CD4-positive, alpha-beta T cell (primary cell): ENCODE data around the gene SDK2. TPM values are rescaled to one million over a fixed set of nuclear protein-coding genes. Genes with fewer than 3 reads are reported as not detected.

Source experiments
- ATAC-seq: fragments of 200-7000 bp; cut with Tn5 transposase; one replicate; pipeline ENCODE4 v1.10.0; 2022; ENCODE audit warnings: mild to moderate bottlenecking; ENCODE audit not compliant: poor library complexity
- CTCF ChIA-PET: fragments of 350-600 bp; sonication (Branson Sonifier 250); formaldehyde crosslinking; loops from one replicate; lab custom pipeline; 2021; ENCODE audit warnings: antibody characterized with exemption, inconsistent platforms; lab: Charles Lee
- POLR2A ChIA-PET: fragments of 350-600 bp; sonication (Branson Sonifier 250); formaldehyde crosslinking; loops from one replicate; lab custom pipeline; 2021; ENCODE audit warnings: antibody characterized with exemption, inconsistent platforms; lab: Charles Lee
- DNase-seq, 14 experiments: peaks; one replicate each; pipeline ENCODE4 v3.0.0-alpha.2; 2013 to 2020; ENCODE audit warnings: mixed read lengths in 2 of 14
- H3K27ac ChIP-seq, 2 donors: one replicate each; pipeline versions ENCODE4 v1.5.1 to v1.7.0; 2013; ENCODE audit warnings: low read length in 2 of 2, low read depth in 1 of 2, mild to moderate bottlenecking in 1 of 2
- H3K27me3 ChIP-seq, 2 experiments: 1 replicate in 1 of 2; 2 replicates in 1 of 2; pipeline versions ENCODE4 v1.6.1 to v1.7.0; 2013; ENCODE audit warnings: low read length in 2 of 2, control low read depth in 1 of 2, mild to moderate bottlenecking in 1 of 2, moderate library complexity in 1 of 2; ENCODE audit not compliant: insufficient read depth in 2 of 2, control insufficient read depth in 1 of 2
- H3K36me3 ChIP-seq: one replicate; pipeline ENCODE4 v1.6.1; 2013; ENCODE audit warnings: low read length, control low read depth; ENCODE audit not compliant: insufficient read depth
- H3K4me1 ChIP-seq: one replicate; pipeline ENCODE4 v1.6.1; 2013; ENCODE audit warnings: low read length, control low read depth; ENCODE audit not compliant: insufficient read depth
- H3K4me3 ChIP-seq: one replicate; pipeline ENCODE4 v1.5.1; 2013; ENCODE audit warnings: mild to moderate bottlenecking, low read length, moderate library complexity
- H3K9me3 ChIP-seq, 2 experiments: 1 replicate in 1 of 2; 2 replicates in 1 of 2; pipeline versions ENCODE4 v1.6.1 to v1.7.0; 2013; ENCODE audit warnings: low read length in 2 of 2, mild to moderate bottlenecking in 2 of 2, control low read depth in 1 of 2, moderate library complexity in 1 of 2; ENCODE audit not compliant: control insufficient read depth in 1 of 2, insufficient read depth in 1 of 2
- H3K27ac Mint-ChIP-seq: one replicate; pipeline ENCODE4 v1.8.0; 2020; ENCODE audit warnings: mixed read lengths
- H3K27me3 Mint-ChIP-seq: one replicate; pipeline ENCODE4 v1.8.0; 2021; ENCODE audit warnings: mixed read lengths
- H3K36me3 Mint-ChIP-seq: one replicate; pipeline ENCODE4 v1.8.0; 2021; ENCODE audit warnings: low read depth, mixed read lengths
- H3K4me1 Mint-ChIP-seq: one replicate; pipeline ENCODE4 v1.8.0; 2021; ENCODE audit warnings: low read depth, mixed read lengths
- H3K4me3 Mint-ChIP-seq: one replicate; pipeline ENCODE4 v1.8.0; 2020; ENCODE audit warnings: mild to moderate bottlenecking, mixed read lengths
- H3K9me3 Mint-ChIP-seq: one replicate; pipeline ENCODE4 v1.8.0; 2020; ENCODE audit warnings: mixed read lengths
- CTCF ChIP-seq: fragments of 200-600 bp; IDR thresholded peaks from one replicate; pipeline ENCODE4 v1.8.0; 2022; ENCODE audit warnings: antibody characterized with exemption, mild to moderate bottlenecking
- intact Hi-C, 2 experiments: fragments of 100-400 bp; cut with DNase I in 1 of 2; cut with micrococcal nuclease in 1 of 2; formaldehyde crosslinking; loops; one replicate each; pipeline versions ENCODE4 v1.15.1 to v1.9.0; 2023 to 2025; cut with DNase I, micrococcal nuclease
- total RNA-seq, 174 experiments: library from RNA in 2 of 174; stranded (reverse) in 2 of 174; gene quantifications; one replicate each; pipeline ENCODE4 v1.2.3 and lab custom pipeline; 2021 to 2026

SDK2 gene
- total RNA-seq, 2 experiments from 2014 or later, result 8.1 to 8.2 TPM

- H3K9me3 Mint-ChIP-seq, result no peaks in the 10 kb centered on the region
- DNase-seq (peak in 2 of 14 experiments; percentile 59 to 71), ATAC-seq (no peak)
- no peak overlapping the region for H3K4me3 Mint-ChIP-seq
- no peak for TF ChIP-seq CTCF
- no peak overlapping the region for H3K27ac ChIP-seq
- H3K27me3 Mint-ChIP-seq, result no peaks in the 10 kb centered on the region
- H3K4me3 ChIP-seq, result no peak overlapping the region
- H3K4me1 ChIP-seq, result no peaks in the 10 kb centered on the region
- no peaks in the 10 kb centered on the region for H3K4me1 Mint-ChIP-seq
- no peaks in the 10 kb centered on the region for H3K27me3 ChIP-seq
- ChIA-PET POLR2A (no interaction called here), CTCF (no interaction called here)
- no peak overlapping the region for H3K27ac Mint-ChIP-seq
- intact Hi-C loops, result no loop called here
- no peaks in the 10 kb centered on the region for H3K9me3 ChIP-seq
- H3K36me3 Mint-ChIP-seq, result no peaks in the 10 kb centered on the region
- no peaks in the 10 kb centered on the region for H3K36me3 ChIP-seq
Observed at GRCh38 chr17:73340093-73340596, 304.1 kb downstream of the SDK2 start.

- no peaks in the 10 kb centered on the region for H3K27me3 ChIP-seq
- ChIA-PET POLR2A (no interaction called here), CTCF (no interaction called here)
- no peaks in the 10 kb centered on the region for H3K4me1 ChIP-seq
- TF ChIP-seq CTCF, result no peak
- no peak for DNase-seq
- H3K27ac ChIP-seq, result no peak overlapping the region
- no peak overlapping the region for H3K4me3 ChIP-seq
- Mint-ChIP-seq H3K27me3 (no peaks in the 10 kb centered on the region), H3K4me1 (no peaks in the 10 kb centered on the region), H3K9me3 (no peaks in the 10 kb centered on the region), H3K4me3 (no peak overlapping the region), H3K36me3 (no peaks in the 10 kb centered on the region), H3K27ac (no peak overlapping the region)
- no peak for ATAC-seq
- intact Hi-C loops, result no loop called here
- H3K36me3 ChIP-seq, result no peaks in the 10 kb centered on the region
- no peaks in the 10 kb centered on the region for H3K9me3 ChIP-seq
Observed at GRCh38 chr17:73338566-73339197, 305.6 kb downstream of the SDK2 start.

GRCh38 chr17:73338050-73338521, 306.2 kb downstream of the SDK2 start:
- H3K27ac ChIP-seq, result no peak overlapping the region
- ATAC-seq (no peak), DNase-seq (no peak)
- H3K27me3 ChIP-seq, result no peaks in the 10 kb centered on the region
- no peaks in the 10 kb centered on the region for H3K36me3 Mint-ChIP-seq
- no peaks in the 10 kb centered on the region for H3K9me3 ChIP-seq
- intact Hi-C loops, result no loop called here
- H3K27ac Mint-ChIP-seq, result no peak overlapping the region
- no peaks in the 10 kb centered on the region for H3K4me1 ChIP-seq
- TF ChIP-seq CTCF, result no peak
- H3K4me3 ChIP-seq, result no peak overlapping the region
- CTCF ChIA-PET, result no interaction called here
- POLR2A ChIA-PET, result no interaction called here
- H3K4me3 Mint-ChIP-seq, result no peak overlapping the region
- H3K9me3 Mint-ChIP-seq, result no peaks in the 10 kb centered on the region
- no peaks in the 10 kb centered on the region for H3K36me3 ChIP-seq
- no peaks in the 10 kb centered on the region for H3K4me1 Mint-ChIP-seq
- no peaks in the 10 kb centered on the region for H3K27me3 Mint-ChIP-seq
